Measurements from ENCODE around the gene IGSF5.

GRCh38 chr21:39842741-39843459, 97.9 kb downstream of the IGSF5 start:
- TF ChIP-seq CTCF (IDR thresholded peaks at IDR 0.05) (no peak), ZFX (IDR thresholded peaks at IDR 0.05; ENCODE audit: borderline replicate concordance) (no peak)
